OCI-LY7 (cell line): Measurements from ENCODE around the gene ANO9. TPM values are rescaled to one million over a fixed set of nuclear protein-coding genes. Genes with fewer than 3 reads are reported as not detected.
"Not testable (repeated sequence)": the region's sequence is repeated elsewhere in the genome, so short reads cannot be mapped to it uniquely, and the experiment has no call there.

Experiments used
- BruUV-seq: library from RNA; stranded (reverse); fragments of 400-500 nt; replicated peaks from 2 replicates; lab custom pipeline; 2021; lab: Mats Ljungman, UMichigan
- CTCF ChIA-PET: fragments of 300-600 bp; sonication (Branson Sonifier 250); formaldehyde crosslinking; loops from one replicate; lab custom pipeline; 2022; ENCODE audit warnings: antibody characterized with exemption; ENCODE audit not compliant: unreplicated experiment; lab: Charles Lee
- POLR2A ChIA-PET: fragments of 300-600 bp; sonication (Branson Sonifier 250); formaldehyde crosslinking; loops from one replicate; lab custom pipeline; 2022; ENCODE audit warnings: antibody characterized with exemption; lab: Charles Lee
- DNase-seq: peaks from one replicate; pipeline ENCODE4 v3.0.0-alpha.2; 2015; ENCODE audit warnings: low spot score
- H2AFZ ChIP-seq: fragments of 200-600 bp; sonication (generic), shearing (Covaris generic); 2 replicates; pipeline ENCODE4 v1.6.1; 2014; ENCODE audit warnings: mild to moderate bottlenecking, antibody characterized with exemption, low read length, moderate library complexity
- H3K27ac ChIP-seq: fragments of 200-600 bp; sonication (generic); 2 replicates; pipeline ENCODE4 v1.5.1; 2014; ENCODE audit warnings: mixed run types, low read depth, mild to moderate bottlenecking, moderate library complexity, low read length, inconsistent platforms; ENCODE audit not compliant: poor library complexity, severe bottlenecking
- H3K36me3 ChIP-seq: fragments of 200-600 bp; sonication (generic); 2 replicates; pipeline ENCODE4 v1.6.1; 2014; ENCODE audit warnings: mild to moderate bottlenecking, antibody characterized with exemption, low read length, moderate library complexity, mixed read lengths; ENCODE audit not compliant: insufficient read depth
- H3K4me1 ChIP-seq: fragments of 200-600 bp; sonication (generic); 2 replicates; pipeline ENCODE4 v1.5.1; 2014; ENCODE audit warnings: mild to moderate bottlenecking, low read length; ENCODE audit not compliant: insufficient read depth, poor library complexity, severe bottlenecking
- H3K4me2 ChIP-seq: fragments of 200-600 bp; sonication (generic); 2 replicates; pipeline ENCODE4 v1.6.1; 2014; ENCODE audit warnings: mild to moderate bottlenecking, low read length
- H3K4me3 ChIP-seq: fragments of 200-600 bp; sonication (generic); 2 replicates; pipeline ENCODE4 v1.5.1; 2014; ENCODE audit warnings: mild to moderate bottlenecking, low read depth, low read length; ENCODE audit not compliant: poor library complexity, severe bottlenecking
- H3K79me2 ChIP-seq: fragments of 200-600 bp; sonication (generic); 2 replicates; pipeline ENCODE4 v1.6.1; 2016; ENCODE audit warnings: low read depth, mild to moderate bottlenecking, low read length, moderate library complexity, mixed read lengths; ENCODE audit not compliant: insufficient read depth
- H3K9me2 ChIP-seq: fragments of 200-600 bp; sonication (generic); 2 replicates; pipeline ENCODE4 v1.6.1; 2016; ENCODE audit warnings: mild to moderate bottlenecking, low read length, mixed read lengths; ENCODE audit not compliant: insufficient read depth
- H3K9me3 ChIP-seq: fragments of 200-600 bp; sonication (generic); 2 replicates; pipeline ENCODE4 v1.6.1; 2014; ENCODE audit warnings: mild to moderate bottlenecking, mixed run types, low read length, mixed read lengths
- H4K20me1 ChIP-seq: fragments of 200-600 bp; sonication (generic); 2 replicates; pipeline ENCODE4 v1.6.1; 2014; ENCODE audit warnings: mild to moderate bottlenecking, antibody characterized with exemption, low read length, moderate library complexity, mixed read lengths; ENCODE audit not compliant: insufficient read depth
- CTCF ChIP-seq: fragments of 200-600 bp; sonication (generic); conservative IDR thresholded peaks from 2 replicates; pipeline ENCODE4 v1.5.1; 2014; ENCODE audit warnings: mild to moderate bottlenecking, antibody characterized with exemption, low read length, moderate library complexity, mixed read lengths
- EZH2phosphoT487 ChIP-seq: fragments of 200-600 bp; sonication (generic); IDR thresholded peaks from 2 replicates; pipeline ENCODE4 v1.6.1; 2018; ENCODE audit warnings: low read depth, borderline replicate concordance, mild to moderate bottlenecking, mixed run types, antibody characterized with exemption, low read length, moderate library complexity, mixed read lengths
- intact Hi-C: fragments of 100-400 bp; cut with micrococcal nuclease; formaldehyde crosslinking; loops from one replicate; pipeline ENCODE4 v1.10.0; 2022; ENCODE audit not compliant: unreplicated experiment
- total RNA-seq, 2 experiments: library from RNA; depleted of rRNA in 1 of 2; stranded (reverse); fragments of >200 nt in 1 of 2; shearing (Covaris generic) in 1 of 2; gene quantifications; 2 replicates each; pipeline ENCODE4 v1.2.3, GENCODE V29; 2014 to 2022

The ANO9 gene
- total RNA-seq, 2 experiments from 2014 or later = 25.7 to 27.6 TPM

- DNase-seq = peak; percentile 25
- Histone ChIP-seq H3K27ac (no peak overlapping the region), H3K4me1 (peaks cover 23% of the 10 kb centered on the region), H3K79me2 (no peaks in the 10 kb centered on the region), H3K36me3 (no peaks in the 10 kb centered on the region), H4K20me1 (no peaks in the 10 kb centered on the region), H3K9me2 (no peaks in the 10 kb centered on the region), H3K4me3 (no peak overlapping the region), H3K9me3 (no peaks in the 10 kb centered on the region), H2AFZ (no peak overlapping the region), H3K4me2 (no peak overlapping the region)
- POLR2A ChIA-PET = interaction anchor here (1.2 kb wide), 1 partner anchor 141 kb away, joined by 4 read pairs; no protein-coding TSS in a partner anchor
- TF ChIP-seq EZH2phosphoT487 = no peak
- TF ChIP-seq CTCF = no peak
- CTCF ChIA-PET = no interaction called here
- BruUV-seq = no TSS peak
- intact Hi-C loops = no loop called here
These were observed 28.4 kb downstream of the ANO9 start for GRCh38 chr11:413120-414081.

- H2AFZ ChIP-seq = no peak overlapping the region
- intact Hi-C loops = no loop called here
- CTCF ChIA-PET = no interaction called here
- no peak overlapping the region for H3K4me3 ChIP-seq
- DNase-seq = no peak
- no peaks in the 10 kb centered on the region for H3K9me2 ChIP-seq
- POLR2A ChIA-PET = no interaction called here
- TF ChIP-seq CTCF (no peak), EZH2phosphoT487 (no peak)
- no TSS peak for BruUV-seq
- H3K79me2 ChIP-seq = no peaks in the 10 kb centered on the region
- peaks cover 23% of the 10 kb centered on the region for H3K4me1 ChIP-seq
- no peaks in the 10 kb centered on the region for H3K36me3 ChIP-seq
- H3K27ac ChIP-seq = no peak overlapping the region
- no peak overlapping the region for H3K4me2 ChIP-seq
- H4K20me1 ChIP-seq = no peaks in the 10 kb centered on the region
- H3K9me3 ChIP-seq = no peaks in the 10 kb centered on the region
These were observed 29.1 kb downstream of the ANO9 start for GRCh38 chr11:412641-413119.

GRCh38 chr11:411520-411919 is 30.3 kb downstream of the ANO9 start:
- H2AFZ ChIP-seq, H4K20me1 ChIP-seq, POLR2A ChIA-PET, BruUV-seq, H3K9me2 ChIP-seq, H3K9me3 ChIP-seq, H3K4me3 ChIP-seq, H3K4me2 ChIP-seq, H3K36me3 ChIP-seq, H3K27ac ChIP-seq, DNase-seq, intact Hi-C loops, H3K79me2 ChIP-seq: not testable (repeated sequence)
- CTCF ChIA-PET = interaction anchor here (0.7 kb wide), 1 partner anchor 11 kb away, joined by 10 read pairs; no protein-coding TSS in a partner anchor
- H3K4me1 ChIP-seq = peaks cover 26% of the 10 kb centered on the region

GRCh38 chr11:410711-411110 is 31.1 kb downstream of the ANO9 start:
- H4K20me1 ChIP-seq, H3K4me3 ChIP-seq, BruUV-seq, H3K9me3 ChIP-seq, CTCF ChIA-PET, H3K79me2 ChIP-seq, H3K9me2 ChIP-seq, DNase-seq, H3K27ac ChIP-seq, H3K4me2 ChIP-seq, intact Hi-C loops, H2AFZ ChIP-seq, POLR2A ChIA-PET, H3K36me3 ChIP-seq: not testable (repeated sequence)
- H3K4me1 ChIP-seq = peaks cover 31% of the 10 kb centered on the region
